DOHH2 (cell line): ENCODE results near the gene NUP210L.

ENCODE experiments used
- CTCF ChIP-seq: fragments of 200-600 bp; sonication (generic); IDR thresholded peaks from one replicate; pipeline ENCODE4 v1.5.1; 2014; ENCODE audit warnings: antibody characterized with exemption, mild to moderate bottlenecking, low read depth, low read length; ENCODE audit not compliant: poor library complexity, severe bottlenecking
- EZH2phosphoT487 ChIP-seq: fragments of 200-600 bp; sonication (generic); IDR thresholded peaks from 2 replicates; pipeline ENCODE4 v1.6.1; 2017; ENCODE audit warnings: borderline replicate concordance, mild to moderate bottlenecking, antibody characterized with exemption, low read length, moderate library complexity, mixed read lengths

- TF ChIP-seq EZH2phosphoT487 (no peak), CTCF (peak; percentile 42)
These were observed 187.5 kb downstream of the NUP210L start, which contains the start of gene CREB3L4 for GRCh38 chr1:153967107-153967999.
